Measurements from ENCODE around the gene MRPS5.
"Not testable (repeated sequence)": the region's sequence is repeated elsewhere in the genome, so short reads cannot be mapped to it uniquely, and the experiment has no call there.

Gene MRPS5

DNA sequence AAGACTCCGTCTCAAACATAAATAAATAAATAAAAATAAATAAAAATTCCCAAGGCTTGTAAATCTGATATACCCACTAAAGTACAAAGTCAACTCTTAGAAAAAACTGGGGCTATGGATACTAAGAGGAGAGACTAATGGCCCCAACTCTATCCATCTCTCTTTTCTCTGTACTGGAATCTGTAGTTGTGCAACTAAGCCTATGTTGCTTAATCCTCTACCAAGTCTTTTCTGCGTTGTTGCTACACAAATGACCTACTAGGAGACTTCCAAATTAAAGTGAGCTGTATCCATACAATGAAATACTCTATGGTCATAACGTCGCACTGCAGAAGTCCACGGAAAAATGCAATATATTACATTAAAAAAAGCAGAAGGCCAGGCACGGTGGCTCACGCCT is 8.1 kb downstream of the MRPS5 start:
- Mint-ChIP-seq H3K4me3 (no peak overlapping the region), H3K9me3 (no peaks in the 10 kb centered on the region), H3K27me3 (no peaks in the 10 kb centered on the region), H3K36me3 (peaks cover 23% of the 10 kb centered on the region), H3K27ac (no peak overlapping the region), H3K4me1 (peaks cover 13% of the 10 kb centered on the region)
- DNase-seq (ENCODE audit: low spot score in 2 of 2) (no peak), ATAC-seq (ENCODE audit: low read depth) (no peak)

DNA sequence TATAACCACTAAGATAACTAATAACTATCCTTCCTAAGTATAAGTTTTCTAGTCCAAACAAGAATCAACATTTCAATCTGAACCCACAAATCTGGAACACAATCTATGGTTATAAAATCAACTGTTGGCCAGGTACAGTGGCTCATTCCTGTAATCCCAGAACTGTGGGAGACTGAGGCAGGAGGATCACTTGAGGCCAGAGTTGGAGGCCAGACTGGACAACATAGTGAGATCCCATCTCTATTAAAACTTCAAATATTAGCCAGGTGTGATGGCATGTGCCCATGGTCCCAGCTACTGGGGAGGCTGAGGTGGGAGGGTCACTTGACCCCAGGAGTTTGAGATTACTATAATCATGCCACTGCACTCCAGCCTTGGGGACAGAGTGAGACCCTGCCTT is 11.2 kb downstream of the MRPS5 start:
- Mint-ChIP-seq H3K36me3 (peaks cover 35% of the 10 kb centered on the region), H3K4me1 (peaks cover 4% of the 10 kb centered on the region)

DNA sequence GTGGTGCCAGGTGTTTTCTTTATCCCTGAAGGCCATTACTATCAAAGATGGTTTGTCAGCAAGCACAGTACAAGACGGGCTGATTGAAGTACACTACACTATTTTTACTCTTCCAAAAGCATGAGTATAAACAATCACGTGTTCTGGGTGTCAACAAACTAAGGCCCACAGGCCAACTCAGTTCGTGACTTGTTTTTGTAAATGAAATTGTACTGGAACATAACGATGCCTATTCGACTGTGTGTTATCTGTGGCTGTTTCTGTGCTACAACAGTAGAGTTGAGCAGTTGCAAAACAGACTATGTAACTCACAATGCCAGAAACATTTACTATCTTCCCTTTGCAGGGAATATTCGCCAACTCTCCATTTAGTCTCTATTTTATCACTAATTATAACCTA is 12.3 kb downstream of the MRPS5 start:
- H3K27me3 Mint-ChIP-seq: no peaks in the 10 kb centered on the region
- DNase-seq (ENCODE audit: low spot score in 2 of 2): no peak
- H3K4me3 Mint-ChIP-seq: no peak overlapping the region
- H3K9me3 Mint-ChIP-seq: no peaks in the 10 kb centered on the region
- H3K27ac Mint-ChIP-seq: no peak overlapping the region
- H3K36me3 Mint-ChIP-seq: peaks cover 39% of the 10 kb centered on the region
- ATAC-seq (ENCODE audit: low read depth): no peak
- H3K4me1 Mint-ChIP-seq: peaks cover 3% of the 10 kb centered on the region

More for the DNA sequence above, 11.2 kb downstream of the MRPS5 start:
- Mint-ChIP-seq H3K27me3 (no peaks in the 10 kb centered on the region), H3K9me3 (no peaks in the 10 kb centered on the region), H3K4me3 (no peak overlapping the region), H3K27ac (no peak overlapping the region)
- ATAC-seq (ENCODE audit: low read depth) (no peak), DNase-seq (ENCODE audit: low spot score in 2 of 2) (no peak)

DNA sequence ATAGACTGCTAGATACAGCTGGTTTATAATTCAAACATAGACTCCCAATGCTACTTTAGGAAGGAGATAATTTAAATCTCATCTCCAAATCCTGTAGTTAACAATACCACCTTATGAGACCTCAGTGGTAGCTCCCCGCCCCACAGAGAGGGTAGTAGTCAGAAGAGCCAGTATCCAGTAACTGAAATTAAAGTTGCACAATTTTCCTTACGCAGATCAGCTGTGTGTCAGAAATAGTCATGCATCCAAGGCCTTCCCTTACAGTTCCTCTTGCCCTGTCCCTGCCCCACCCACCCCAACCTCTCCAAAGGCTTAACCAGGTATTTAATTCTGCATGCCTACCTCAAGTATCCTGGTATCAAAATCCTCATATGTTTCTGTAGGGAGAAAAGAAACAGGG is 15.5 kb downstream of the MRPS5 start:
- no peak for DNase-seq (ENCODE audit: low spot score in 2 of 2)
- H3K9me3 Mint-ChIP-seq: no peaks in the 10 kb centered on the region
- no peak for ATAC-seq (ENCODE audit: low read depth)
- peaks cover 3% of the 10 kb centered on the region for H3K4me1 Mint-ChIP-seq
- no peaks in the 10 kb centered on the region for H3K27me3 Mint-ChIP-seq
- H3K4me3 Mint-ChIP-seq: no peak overlapping the region
- H3K27ac Mint-ChIP-seq: no peak overlapping the region
- H3K36me3 Mint-ChIP-seq: peaks cover 51% of the 10 kb centered on the region

DNA sequence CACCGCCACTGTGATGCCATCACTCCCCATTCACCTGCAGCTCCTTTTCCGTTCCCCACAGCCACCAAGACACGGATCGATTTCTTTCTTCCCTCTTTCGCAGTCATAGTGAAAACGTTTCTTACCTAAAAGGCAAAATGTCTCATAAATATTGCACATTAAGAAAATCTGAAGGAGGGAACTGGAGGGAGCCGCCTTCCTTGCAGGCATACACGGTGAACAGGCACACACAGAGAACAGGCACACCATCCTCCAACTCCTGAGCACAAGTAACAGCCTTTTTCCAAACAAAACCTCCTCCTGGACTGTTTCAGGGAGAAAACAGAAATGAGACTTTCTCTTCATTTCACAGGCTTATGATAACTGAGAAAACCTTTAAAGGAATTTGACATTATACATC is 17.0 kb downstream of the MRPS5 start:
- no peaks in the 10 kb centered on the region for H3K27me3 Mint-ChIP-seq
- ATAC-seq (ENCODE audit: low read depth): no peak
- no peak overlapping the region for H3K27ac Mint-ChIP-seq
- peaks cover 3% of the 10 kb centered on the region for H3K4me1 Mint-ChIP-seq
- H3K36me3 Mint-ChIP-seq: peaks cover 53% of the 10 kb centered on the region
- H3K9me3 Mint-ChIP-seq: peaks cover 1% of the 10 kb centered on the region
- H3K4me3 Mint-ChIP-seq: no peak overlapping the region
- DNase-seq (ENCODE audit: low spot score in 2 of 2): no peak

DNA sequence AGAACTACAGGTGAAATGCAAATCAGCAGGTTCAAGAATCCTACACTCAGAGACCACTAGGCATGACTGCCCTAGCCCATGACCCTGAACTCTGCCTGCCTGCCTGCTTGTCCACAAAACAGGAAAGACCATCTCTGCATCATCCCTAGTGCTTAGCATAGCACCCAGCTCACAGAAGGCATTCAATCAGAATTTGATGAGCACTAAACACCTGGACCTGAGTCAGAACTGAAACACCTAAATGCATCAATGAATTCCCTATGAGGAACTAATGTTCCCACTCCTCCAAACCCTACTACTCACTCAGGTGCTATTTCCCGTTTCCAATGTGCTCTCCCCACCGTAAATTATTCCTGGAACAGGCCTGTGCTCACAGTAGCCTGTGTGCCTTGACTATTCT is 21.7 kb downstream of the MRPS5 start:
- H3K27ac Mint-ChIP-seq: no peak overlapping the region
- H3K4me3 Mint-ChIP-seq: no peak overlapping the region
- H3K27me3 Mint-ChIP-seq: no peaks in the 10 kb centered on the region
- peaks cover 1% of the 10 kb centered on the region for H3K9me3 Mint-ChIP-seq
- DNase-seq (ENCODE audit: low spot score in 2 of 2): no peak
- peaks cover 5% of the 10 kb centered on the region for H3K4me1 Mint-ChIP-seq
- no peak for ATAC-seq (ENCODE audit: low read depth)
- peaks cover 62% of the 10 kb centered on the region for H3K36me3 Mint-ChIP-seq

DNA sequence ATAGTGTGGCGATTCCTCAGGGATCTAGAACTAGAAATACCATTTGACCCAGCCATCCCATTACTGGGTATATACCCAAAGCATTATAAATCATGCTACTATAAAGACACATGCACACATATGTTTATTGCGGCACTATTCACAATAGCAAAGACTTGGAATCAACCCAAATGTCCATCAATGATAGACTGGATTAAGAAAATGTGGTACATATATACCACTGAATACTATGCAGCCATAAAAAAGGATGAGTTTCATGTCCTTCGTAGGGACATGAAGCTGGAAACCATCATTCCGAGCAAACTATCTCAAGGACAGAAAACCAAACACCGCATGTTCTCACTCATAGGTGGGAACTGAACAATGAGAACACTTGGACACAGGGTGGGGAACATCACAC is 23.3 kb downstream of the MRPS5 start:
- H3K4me1 Mint-ChIP-seq; DNase-seq (ENCODE audit: low spot score in 2 of 2); ATAC-seq (ENCODE audit: low read depth); H3K9me3 Mint-ChIP-seq; H3K4me3 Mint-ChIP-seq; H3K27ac Mint-ChIP-seq; H3K27me3 Mint-ChIP-seq: not testable (repeated sequence)
- peaks cover 70% of the 10 kb centered on the region for H3K36me3 Mint-ChIP-seq

DNA sequence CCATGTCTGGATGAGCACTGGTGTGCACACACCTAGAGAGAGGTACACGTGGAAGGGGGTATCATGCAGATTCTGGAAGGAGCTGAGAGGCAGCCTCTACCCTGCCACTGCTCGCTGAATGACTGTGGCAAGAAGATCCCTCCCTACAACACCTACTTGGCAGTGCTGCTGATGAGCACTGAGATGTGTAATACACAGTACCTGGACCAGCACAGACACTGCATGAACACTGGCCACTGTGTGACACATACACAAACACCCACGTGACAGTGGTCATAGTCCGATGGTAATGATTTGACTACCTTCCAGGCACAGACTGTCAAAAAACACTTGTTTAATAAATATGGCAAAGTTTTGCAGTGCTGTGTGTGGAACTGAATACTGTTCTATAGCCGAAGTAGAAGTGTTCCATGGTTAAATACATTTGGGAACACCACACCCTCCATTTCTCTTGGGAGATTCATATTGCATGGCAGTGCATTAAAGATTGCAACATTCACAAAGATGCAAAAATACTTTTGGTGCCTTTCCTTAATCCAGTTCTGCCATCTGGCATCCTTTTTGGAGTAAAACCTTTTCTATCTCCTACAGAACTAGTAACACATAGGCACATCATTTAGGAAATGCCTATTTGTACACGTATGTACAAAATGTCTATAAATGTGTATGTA is 29.6 kb downstream of the MRPS5 start:
- H3K27me3 Mint-ChIP-seq: no peaks in the 10 kb centered on the region
- ATAC-seq (ENCODE audit: low read depth): no peak
- H3K9me3 Mint-ChIP-seq: no peaks in the 10 kb centered on the region
- no peak overlapping the region for H3K4me3 Mint-ChIP-seq
- H3K36me3 Mint-ChIP-seq: peaks cover 63% of the 10 kb centered on the region
- DNase-seq (ENCODE audit: low spot score in 2 of 2): no peak
- no peak overlapping the region for H3K27ac Mint-ChIP-seq
- peaks cover 5% of the 10 kb centered on the region for H3K4me1 Mint-ChIP-seq

DNA sequence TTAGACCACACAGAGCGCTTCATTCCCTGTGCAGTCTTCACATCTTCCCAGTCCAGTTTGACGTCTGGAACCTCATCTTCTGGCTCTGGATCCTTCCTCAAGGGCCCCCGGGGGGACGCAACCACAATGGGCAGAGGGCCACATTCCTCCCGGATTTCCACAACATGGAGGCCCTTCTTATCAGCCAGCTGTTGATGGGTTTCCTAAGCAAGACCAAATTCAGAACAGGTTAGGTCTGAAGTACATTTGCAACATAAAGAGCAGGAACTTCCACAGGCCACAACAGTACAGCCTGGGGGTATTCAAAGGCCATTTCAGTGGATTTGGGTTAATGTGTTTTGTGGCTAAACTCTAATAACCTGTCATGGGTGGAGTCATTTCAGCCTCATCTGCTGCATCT is 34.2 kb downstream of the MRPS5 start:
- ATAC-seq (ENCODE audit: low read depth): no peak
- DNase-seq (ENCODE audit: low spot score in 2 of 2): no peak
- Mint-ChIP-seq H3K4me1 (no peaks in the 10 kb centered on the region), H3K4me3 (no peak overlapping the region), H3K27ac (no peak overlapping the region), H3K27me3 (no peaks in the 10 kb centered on the region), H3K36me3 (peaks cover 43% of the 10 kb centered on the region), H3K9me3 (peaks cover 4% of the 10 kb centered on the region)

DNA sequence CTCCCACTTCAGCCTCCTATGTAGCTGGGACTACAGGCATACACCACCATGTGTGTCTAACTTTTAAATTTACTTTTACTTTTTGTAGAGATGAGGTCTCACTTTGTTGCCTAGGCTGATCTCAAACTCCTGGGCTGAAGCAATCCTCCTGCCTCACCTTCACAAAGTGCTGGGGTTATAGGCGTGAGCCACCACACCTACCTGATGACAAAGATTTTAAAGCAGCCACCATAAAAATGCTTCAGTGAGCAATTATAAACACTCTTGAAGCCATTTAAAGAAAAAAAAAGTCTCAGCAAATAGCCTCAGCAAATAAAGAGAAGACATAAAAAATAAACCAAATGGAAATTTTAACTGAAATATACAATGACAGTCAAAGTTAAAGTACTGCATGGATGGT is 35.6 kb downstream of the MRPS5 start:
- Mint-ChIP-seq H3K27ac (no peak overlapping the region), H3K4me3 (no peak overlapping the region), H3K4me1 (no peaks in the 10 kb centered on the region), H3K9me3 (peaks cover 4% of the 10 kb centered on the region), H3K27me3 (no peaks in the 10 kb centered on the region), H3K36me3 (peaks cover 33% of the 10 kb centered on the region)
- ATAC-seq (ENCODE audit: low read depth): no peak
- no peak for DNase-seq (ENCODE audit: low spot score in 2 of 2)

DNA sequence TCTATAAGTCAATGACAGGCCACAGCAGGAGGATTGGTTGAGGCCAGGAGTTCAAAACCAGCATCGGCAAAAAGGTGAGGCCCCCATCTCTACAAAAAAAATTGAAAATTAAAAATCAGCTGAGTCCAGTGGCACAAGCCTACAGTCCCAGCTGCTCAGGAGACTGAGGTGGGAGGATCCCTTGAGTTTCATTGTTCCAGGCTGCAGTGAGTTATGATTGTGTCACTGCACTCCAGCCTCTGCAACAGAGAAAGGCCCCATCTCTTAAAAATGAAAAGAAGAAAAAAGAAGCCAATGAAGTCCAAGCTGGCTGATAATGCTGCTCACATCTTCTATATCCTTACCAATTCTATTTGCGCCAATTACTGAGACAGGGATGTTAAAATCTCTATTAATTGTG is 39.1 kb downstream of the MRPS5 start:
- Mint-ChIP-seq H3K36me3 (peaks cover 19% of the 10 kb centered on the region), H3K27ac (no peak overlapping the region), H3K4me1 (peaks cover 2% of the 10 kb centered on the region), H3K27me3 (no peaks in the 10 kb centered on the region), H3K4me3 (no peak overlapping the region), H3K9me3 (peaks cover 4% of the 10 kb centered on the region)
- DNase-seq (ENCODE audit: low spot score in 2 of 2) (no peak), ATAC-seq (ENCODE audit: low read depth) (no peak)

DNA sequence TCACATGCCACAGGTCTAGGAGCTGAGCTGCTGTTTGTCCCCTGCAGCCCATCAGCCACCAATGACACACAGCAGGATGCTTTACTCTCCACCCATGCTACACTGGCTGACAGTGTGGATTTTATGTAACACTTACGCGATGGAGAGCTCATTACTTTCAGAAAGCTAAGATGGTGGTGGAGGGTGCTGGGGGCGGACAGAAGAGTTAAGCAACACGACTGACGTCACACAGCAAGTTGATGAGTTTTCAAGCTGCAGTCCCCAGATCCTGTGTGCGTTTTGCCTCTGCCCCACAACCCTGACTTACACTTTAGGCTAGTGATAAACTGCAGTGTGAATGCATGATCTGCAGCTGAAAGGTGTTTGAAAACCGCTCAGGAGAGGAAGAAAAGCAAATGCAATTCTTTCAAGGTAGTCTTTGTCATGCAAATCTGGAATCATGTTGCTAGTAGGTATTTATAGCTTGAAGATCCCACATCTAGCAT is 42.4 kb downstream of the MRPS5 start:
- ATAC-seq (ENCODE audit: low read depth) (no peak), DNase-seq (ENCODE audit: low spot score in 2 of 2) (no peak)
- Mint-ChIP-seq H3K4me3 (no peak overlapping the region), H3K27me3 (no peaks in the 10 kb centered on the region), H3K9me3 (peaks cover 3% of the 10 kb centered on the region), H3K4me1 (peaks cover 7% of the 10 kb centered on the region), H3K27ac (no peak overlapping the region), H3K36me3 (peaks cover 2% of the 10 kb centered on the region)

DNA sequence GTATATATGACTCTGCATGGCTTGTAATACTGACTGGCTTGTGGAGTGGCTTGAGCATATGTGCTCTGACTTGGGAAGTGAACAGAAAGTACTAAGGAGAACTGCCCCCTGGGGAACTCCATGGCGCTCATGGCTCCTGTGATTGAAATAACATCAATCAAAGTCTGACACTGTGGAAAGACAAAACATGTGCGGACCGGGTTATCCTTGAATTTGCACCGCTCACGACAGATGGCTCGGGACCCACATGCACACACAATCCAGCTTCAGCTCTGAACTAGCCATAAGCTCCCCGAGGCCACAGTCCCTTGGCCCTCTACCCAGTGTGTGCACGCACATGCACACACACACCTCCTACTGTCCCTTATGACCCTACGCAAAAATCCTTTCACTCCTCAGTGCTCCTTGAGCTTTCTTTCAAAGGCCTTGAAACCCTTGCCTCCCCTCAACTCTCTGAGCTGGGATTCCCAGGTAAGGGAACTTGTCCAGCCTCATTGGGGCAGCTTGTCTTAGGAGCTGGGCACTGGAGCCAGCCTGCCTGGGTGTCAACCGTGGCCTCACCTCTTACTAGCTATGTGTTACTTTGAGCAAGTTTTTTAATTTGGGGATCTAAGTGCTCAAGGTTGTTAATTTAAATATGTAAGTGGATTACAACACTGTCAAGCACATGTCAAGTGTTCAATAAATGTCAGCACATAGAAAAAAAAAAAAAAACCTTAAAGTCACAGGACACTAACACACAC is 43.6 kb downstream of the MRPS5 start:
- Mint-ChIP-seq H3K27ac (no peak overlapping the region), H3K4me1 (peaks cover 7% of the 10 kb centered on the region)
- DNase-seq (ENCODE audit: low spot score in 2 of 2): no peak

DNA sequence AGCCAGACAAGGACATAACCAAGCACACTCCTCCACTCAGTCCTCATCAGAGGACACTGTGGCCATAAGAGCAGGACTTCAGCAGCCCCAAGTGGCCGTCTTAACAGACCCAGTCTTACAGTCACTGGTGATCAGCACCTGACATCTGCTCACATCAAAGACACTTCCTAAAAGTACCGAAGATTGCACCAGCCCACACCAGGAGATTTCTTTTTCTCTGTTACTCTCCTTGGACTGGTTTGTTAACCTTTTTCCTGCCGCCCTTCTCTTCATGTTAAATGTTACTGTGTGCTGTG is 44.1 kb downstream of the MRPS5 start:
- ATAC-seq (ENCODE audit: low read depth) (no peak), DNase-seq (ENCODE audit: low spot score in 2 of 2) (no peak)
- peak overlapping the region; percentile 19 for H3K4me3 Mint-ChIP-seq
- H3K27me3 Mint-ChIP-seq: no peaks in the 10 kb centered on the region
- peaks cover 7% of the 10 kb centered on the region for H3K4me1 Mint-ChIP-seq
- no peak overlapping the region for H3K27ac Mint-ChIP-seq
- no peaks in the 10 kb centered on the region for H3K36me3 Mint-ChIP-seq
- no peaks in the 10 kb centered on the region for H3K9me3 Mint-ChIP-seq

More for the DNA sequence above, 43.6 kb downstream of the MRPS5 start:
- Mint-ChIP-seq H3K27me3 (no peaks in the 10 kb centered on the region), H3K9me3 (no peaks in the 10 kb centered on the region), H3K4me3 (no peak overlapping the region), H3K36me3 (no peaks in the 10 kb centered on the region)
- ATAC-seq (ENCODE audit: low read depth): no peak
